Posterior vena cava (tissue), 2 donors: ENCODE data around the gene CPN2. TPM values are rescaled to one million over a fixed set of nuclear protein-coding genes. Genes with fewer than 3 reads are reported as not detected.

Experiments
- DNase-seq: peaks from one replicate; pipeline ENCODE4 v3.0.0-alpha.2; 2020; ENCODE audit warnings: low spot score
- intact Hi-C, 2 donors: fragments of 100-400 bp; cut with DNase I; formaldehyde crosslinking; loops; one replicate each; pipeline versions ENCODE4 v1.14.1 to v1.14.2; 2022 to 2023
- total RNA-seq, 2 donors: library from RNA; stranded (reverse); fragmentation: NEBNext Ultra II Directional; extraction: Animal tissue kit (Norgen Biotek cat#: 25700); gene quantifications; one replicate each; pipeline ENCODE4 v1.2.1, GENCODE V29; 2021
- donor health status: DM: yes; HTN: yes; CAD: no.
- donor health status: DM: yes; HTN: yes; CAD: no.

The CPN2 gene
- total RNA-seq, 2 donors from 2014 or later: 0.14 TPM; not detected in 1

GRCh38 chr3:194337965-194338753 is 13.0 kb downstream of the CPN2 start:
- intact Hi-C loops: loop anchor here in 1 of 2 donors (5.0 kb wide), 1 partner anchor 59 kb away; the partner anchor contains the start of gene GP5

GRCh38 chr3:194336601-194337355 is 14.3 kb downstream of the CPN2 start:
- intact Hi-C loops: loop anchor here in 1 of 2 donors (5.0 kb wide), 1 partner anchor 61 kb away; the partner anchor contains the start of gene GP5
- DNase-seq: no peak

More at GRCh38 chr3:194337965-194338753, 13.0 kb downstream of the CPN2 start:
- DNase-seq: no peak

GRCh38 chr3:194333981-194334320 is 17.2 kb downstream of the CPN2 start:
- no peak for DNase-seq
- intact Hi-C loops: no loop called here

GRCh38 chr3:194333212-194333980 is 17.7 kb downstream of the CPN2 start:
- intact Hi-C loops: no loop called here
- peak; percentile 97 for DNase-seq

GRCh38 chr3:194332858-194333211 is 18.3 kb downstream of the CPN2 start:
- DNase-seq: no peak
- intact Hi-C loops: no loop called here

GRCh38 chr3:194330579-194330978 is 20.5 kb downstream of the CPN2 start:
- intact Hi-C loops: no loop called here
- DNase-seq: no peak

- no peak for DNase-seq
- intact Hi-C loops: no loop called here
These were observed 21.0 kb downstream of the CPN2 start for GRCh38 chr3:194330160-194330559.

- no peak for DNase-seq
- intact Hi-C loops: no loop called here
These were observed 21.6 kb downstream of the CPN2 start for GRCh38 chr3:194329583-194329965.

GRCh38 chr3:194328942-194329582 is 22.1 kb downstream of the CPN2 start:
- DNase-seq: no peak
- intact Hi-C loops: no loop called here

- DNase-seq: no peak
- intact Hi-C loops: no loop called here
These were observed 23.0 kb downstream of the CPN2 start for GRCh38 chr3:194328053-194328657.

- DNase-seq: no peak
- intact Hi-C loops: no loop called here
These were observed 23.7 kb downstream of the CPN2 start for GRCh38 chr3:194327218-194328052.

GRCh38 chr3:194326968-194327217 is 24.2 kb downstream of the CPN2 start:
- intact Hi-C loops: no loop called here
- DNase-seq: no peak

GRCh38 chr3:194326192-194326967 is 24.7 kb downstream of the CPN2 start:
- intact Hi-C loops: no loop called here
- DNase-seq: no peak

GRCh38 chr3:194325424-194326153 is 25.5 kb downstream of the CPN2 start:
- intact Hi-C loops: no loop called here
- no peak for DNase-seq

GRCh38 chr3:194324823-194325327 is 26.3 kb downstream of the CPN2 start:
- intact Hi-C loops: no loop called here
- no peak for DNase-seq

- no peak for DNase-seq
- intact Hi-C loops: no loop called here
These were observed 27.1 kb downstream of the CPN2 start for GRCh38 chr3:194323785-194324735.
